IPS DF 19.7 (cell line): ENCODE results near the gene RBM8A.
"Not testable (repeated sequence)": the region's sequence is repeated elsewhere in the genome, so short reads cannot be mapped to it uniquely, and the experiment has no call there.

Experiments used
- DNase-seq: peaks from one replicate; pipeline ENCODE4 v3.0.0-alpha.2; 2013; ENCODE audit warnings: low read depth, low spot score

RBM8A gene

DNA sequence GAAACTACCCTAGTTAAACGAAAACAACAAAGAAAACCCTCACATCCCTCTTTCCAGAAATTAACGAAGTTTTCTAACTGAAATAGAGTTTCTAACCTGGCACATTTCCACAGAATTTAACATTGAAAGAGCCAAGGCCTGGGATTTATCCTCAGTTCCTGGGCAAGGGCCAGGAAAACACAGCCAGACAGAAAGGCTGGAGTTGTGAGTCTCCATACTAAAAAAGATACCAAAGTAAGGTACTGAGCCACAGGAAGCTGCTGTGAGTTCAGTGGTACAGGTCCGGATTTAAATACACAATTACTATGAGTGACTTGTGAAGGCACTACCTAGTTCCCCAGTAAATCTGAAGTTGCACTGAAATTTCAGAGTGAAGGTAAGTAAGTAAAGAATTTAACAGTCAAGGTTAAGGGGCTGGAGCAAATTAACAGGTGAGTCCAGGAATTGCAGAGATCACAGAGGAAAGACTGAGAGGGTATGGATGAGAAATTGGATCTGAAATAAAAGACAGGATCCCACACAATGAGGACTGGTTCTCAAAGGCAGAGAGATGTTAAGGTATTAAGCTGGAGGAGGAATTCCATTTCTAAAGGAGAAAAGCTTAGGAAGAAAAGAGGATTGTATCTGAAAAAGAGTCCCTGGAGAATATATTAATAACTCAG is 29.6 kb upstream of the RBM8A start:
- DNase-seq: no peak

DNA sequence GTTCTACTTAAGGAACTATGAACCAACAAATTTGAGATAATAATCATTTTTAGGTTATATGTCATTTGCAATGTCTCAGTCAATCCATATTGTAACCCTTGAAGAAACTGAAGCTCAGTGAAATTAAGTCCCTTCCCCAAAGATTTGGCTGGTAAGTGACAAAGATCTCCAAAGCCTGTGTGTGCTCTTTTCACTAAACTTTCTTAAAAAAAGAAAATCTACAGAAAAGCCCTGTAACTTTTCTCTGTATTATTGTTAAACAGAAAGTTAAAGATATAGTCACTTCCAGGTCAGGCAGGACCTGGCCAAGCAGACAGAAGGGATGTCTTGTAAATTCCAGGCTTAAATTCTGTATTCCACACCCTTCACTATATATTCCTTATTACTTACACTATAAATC is 29.1 kb upstream of the RBM8A start:
- no peak for DNase-seq

- no peak for DNase-seq
Observed at GRCh38 chr1:145955436-145955835, 28.2 kb upstream of the RBM8A start.

DNA sequence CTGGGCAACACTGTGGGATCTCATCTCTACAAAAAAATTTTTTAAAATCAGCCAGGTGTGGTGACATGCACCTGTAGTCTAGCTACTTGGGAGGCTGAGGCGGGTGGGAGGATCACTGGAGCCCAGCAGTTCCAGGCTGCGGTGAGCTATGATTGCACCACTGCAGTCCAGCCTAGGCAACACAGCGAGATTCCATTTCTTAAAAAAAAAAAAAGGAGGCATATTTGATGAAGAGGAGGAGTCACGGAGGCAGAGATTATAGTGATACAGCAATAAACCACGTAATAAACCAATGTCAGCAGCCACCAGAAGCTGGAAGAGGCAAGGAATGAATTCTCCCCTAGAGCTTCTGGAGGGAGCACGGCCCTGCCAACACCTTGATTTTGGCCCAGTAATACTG is 26.6 kb upstream of the RBM8A start:
- no peak for DNase-seq

GRCh38 chr1:145952903-145953302 is 25.6 kb upstream of the RBM8A start:
- no peak for DNase-seq

DNA sequence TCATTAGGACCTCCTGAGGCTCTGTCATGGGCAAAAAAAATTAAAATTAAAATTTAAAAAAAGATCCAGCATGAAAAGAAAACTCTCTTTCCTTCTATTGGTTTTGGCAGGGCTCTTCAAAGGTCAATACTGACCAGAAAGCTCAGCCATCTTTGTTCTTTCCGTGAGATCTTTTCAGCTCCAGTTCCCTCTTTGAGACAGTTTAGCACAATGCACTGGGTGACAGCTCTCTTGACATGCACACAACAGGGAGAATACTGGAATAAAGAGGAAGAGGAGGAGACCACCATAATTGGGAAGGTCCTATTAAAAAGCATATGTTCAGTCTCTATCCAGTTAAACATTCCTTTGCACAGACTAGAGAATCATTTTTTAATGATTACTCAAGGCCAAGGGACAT is 24.2 kb upstream of the RBM8A start:
- DNase-seq: no peak

- no peak for DNase-seq
Observed at GRCh38 chr1:145949219-145949618, 21.9 kb upstream of the RBM8A start.

DNA sequence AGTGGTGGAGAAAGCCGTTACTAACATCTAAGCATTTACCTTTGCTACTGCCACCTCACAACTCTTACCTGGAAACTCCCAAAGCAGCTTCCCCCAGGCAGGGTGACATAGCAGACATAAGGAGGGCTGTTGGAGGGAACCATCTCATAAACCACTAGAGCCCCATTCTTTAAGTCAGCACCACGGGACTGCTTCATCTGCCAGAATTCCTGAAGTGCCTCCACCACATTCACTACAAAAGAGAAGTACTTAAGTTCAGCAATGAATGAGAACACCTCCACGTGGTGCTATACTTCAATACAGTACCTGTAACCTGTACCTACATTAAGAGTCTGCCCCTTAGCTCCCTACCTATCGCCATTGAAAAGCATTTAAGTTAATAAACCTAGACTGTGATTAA is 20.3 kb upstream of the RBM8A start:
- DNase-seq: no peak

DNA sequence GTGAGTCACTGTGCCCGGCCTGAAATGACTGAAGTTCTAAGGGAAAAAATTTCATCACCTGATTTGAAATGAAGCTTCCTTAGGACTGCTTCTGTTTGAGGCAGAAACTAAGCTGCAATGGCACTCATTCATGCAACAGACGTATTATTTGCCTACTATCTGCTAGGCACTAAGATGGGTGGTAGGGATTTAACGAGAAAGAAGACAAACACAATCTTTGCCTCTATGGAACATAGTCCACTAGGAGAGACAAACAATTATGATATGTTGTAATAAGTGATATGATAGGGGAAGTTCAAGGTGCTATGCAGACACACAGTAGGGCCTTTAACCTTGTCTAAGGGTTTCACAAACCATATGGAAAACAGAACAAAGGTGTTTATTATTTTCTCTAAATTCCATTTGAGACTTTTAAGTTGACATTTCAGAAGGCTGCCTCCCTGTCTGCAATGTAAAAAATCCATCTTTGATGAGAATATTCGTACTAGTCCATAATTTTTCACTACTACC is 19.2 kb upstream of the RBM8A start:
- DNase-seq: no peak

DNA sequence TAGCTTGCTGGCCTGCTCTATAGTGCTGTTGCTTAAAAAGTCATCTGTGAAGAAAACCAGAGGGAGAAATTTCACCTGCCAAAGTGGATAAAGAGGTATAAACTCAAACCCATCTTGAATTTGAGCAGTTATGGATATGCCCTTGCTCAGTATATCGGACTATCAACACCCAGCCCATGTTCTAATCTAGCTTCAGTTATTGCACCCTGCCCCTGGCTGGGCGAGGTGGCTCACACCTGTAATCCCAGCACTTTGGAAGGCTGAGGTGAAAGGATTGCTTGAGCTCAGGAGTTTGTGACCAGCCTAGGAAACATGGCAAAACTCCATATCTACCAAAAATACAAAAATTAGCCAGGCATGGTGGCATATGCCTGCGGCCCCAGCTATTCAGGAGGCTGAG is 17.2 kb upstream of the RBM8A start:
- DNase-seq: no peak

GRCh38 chr1:145942871-145943270 is 15.6 kb upstream of the RBM8A start:
- no peak for DNase-seq

- no peak for DNase-seq
Observed at GRCh38 chr1:145942405-145942804, 15.1 kb upstream of the RBM8A start.

- no peak for DNase-seq
Observed at GRCh38 chr1:145937436-145937835, 10.2 kb upstream of the RBM8A start.

DNA sequence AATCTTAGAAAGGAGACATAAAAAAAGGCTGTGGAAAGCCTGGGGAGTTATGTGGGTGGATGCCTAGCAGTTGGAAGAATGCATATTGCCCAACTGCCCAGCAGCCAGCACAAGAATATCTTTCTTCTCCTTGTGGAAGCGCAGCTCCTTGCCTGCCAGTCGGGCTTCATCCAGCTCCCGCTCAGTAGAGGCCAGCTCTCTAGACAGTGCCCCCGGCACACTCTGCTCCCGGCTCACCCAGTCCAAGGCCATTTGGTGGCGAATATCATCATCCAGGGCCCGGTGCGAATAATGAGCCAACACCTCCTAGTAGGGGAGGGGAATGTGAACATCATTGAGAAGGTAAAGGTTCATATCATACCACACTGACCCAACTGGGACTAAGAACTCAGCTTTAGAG is 9.0 kb upstream of the RBM8A start:
- no peak for DNase-seq

GRCh38 chr1:145935708-145936107 is 8.4 kb upstream of the RBM8A start:
- no peak for DNase-seq

- not testable (repeated sequence) for DNase-seq
Observed at GRCh38 chr1:145932522-145933009, 5.3 kb upstream of the RBM8A start.

GRCh38 chr1:145927916-145928643 is 796 bp upstream of the RBM8A start:
- no peak for DNase-seq

GRCh38 chr1:145926686-145927062 is 610 bp downstream of the RBM8A start:
- DNase-seq: no peak

DNA sequence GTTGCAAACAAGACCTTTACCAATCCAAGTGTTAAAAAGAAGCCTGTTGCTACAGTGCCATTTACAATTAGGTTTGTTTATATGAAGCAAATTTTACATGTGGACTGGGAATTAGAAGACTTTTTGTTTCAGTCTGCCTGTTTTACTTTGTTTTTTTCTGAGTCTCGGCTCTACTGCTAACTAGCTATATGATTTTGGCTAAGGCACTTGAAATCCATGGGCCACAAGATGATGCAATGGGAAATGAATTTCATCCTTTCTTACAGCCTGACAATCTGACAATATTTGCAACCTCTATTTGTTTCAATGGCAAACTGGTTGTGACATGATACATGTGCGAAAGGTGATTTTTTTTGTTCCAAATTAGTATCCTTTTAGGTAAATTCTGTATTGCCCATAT is 5.0 kb downstream of the RBM8A start:
- DNase-seq: no peak

- not testable (repeated sequence) for DNase-seq
Observed at GRCh38 chr1:145920297-145920696, 7.0 kb downstream of the RBM8A start.

GRCh38 chr1:145918992-145919939 is 8.0 kb downstream of the RBM8A start:
- DNase-seq: no peak
